GM12873 (cell line): ENCODE measurements around the gene CD2AP.

ENCODE experiments used
- CTCF ChIP-seq: IDR thresholded peaks from 2 replicates; pipeline ENCODE4 v1.5.1; 2012; ENCODE audit warnings: low read depth, mild to moderate bottlenecking, moderate library complexity, low read length, control low read depth; ENCODE audit not compliant: insufficient read depth; ENCODE audit errors: missing control alignments

CD2AP gene

GRCh38 chr6:47519279-47519678, 41.7 kb downstream of the CD2AP start:
- TF ChIP-seq CTCF = no peak

- no peak for TF ChIP-seq CTCF
These were observed 42.7 kb downstream of the CD2AP start for GRCh38 chr6:47520282-47520681.

GRCh38 chr6:47521961-47522360, 44.4 kb downstream of the CD2AP start:
- no peak for TF ChIP-seq CTCF

- TF ChIP-seq CTCF = no peak
These were observed 46.7 kb downstream of the CD2AP start for GRCh38 chr6:47524136-47524845.

GRCh38 chr6:47525330-47526057, 47.9 kb downstream of the CD2AP start:
- TF ChIP-seq CTCF = no peak

- no peak for TF ChIP-seq CTCF
These were observed 49.7 kb downstream of the CD2AP start for GRCh38 chr6:47527274-47527673.

- no peak for TF ChIP-seq CTCF
These were observed 52.1 kb downstream of the CD2AP start for GRCh38 chr6:47529734-47530133.
